GM18502 (cell line): Measurements from ENCODE around the gene OR51A7.
"Not testable (repeated sequence)": the region's sequence is repeated elsewhere in the genome, so short reads cannot be mapped to it uniquely, and the experiment has no call there.

Experiments used
- ATAC-seq: cut with Tn5 transposase; IDR thresholded peaks from one replicate; pipeline ENCODE4 v1.9.1; 2021; ENCODE audit warnings: mild to moderate bottlenecking; ENCODE audit not compliant: unreplicated experiment, poor library complexity

OR51A7 gene

GRCh38 chr11:4936745-4937144 lies 33.2 kb downstream of the OR51A7 start:
- ATAC-seq: no peak

GRCh38 chr11:4947505-4947904 lies 43.9 kb downstream of the OR51A7 start, which contains the start of gene OR51A4:
Gene OR51A4 (minus strand): TSS chr11:4947605. CDS start chr11:4947100, 505 bp downstream.
- no peak for ATAC-seq

- not testable (repeated sequence) for ATAC-seq
These were observed 52.0 kb downstream of the OR51A7 start, which contains the start of gene OR51A2 for GRCh38 chr11:4955613-4956012. Gene OR51A2 (minus strand): TSS chr11:4955713. CDS start chr11:4955713, 0 bp downstream.

GRCh38 chr11:4957396-4957795 lies 53.8 kb downstream of the OR51A7 start:
- no peak for ATAC-seq
